Measurements from ENCODE around the gene ATP11A.

Gene ATP11A

GRCh38 chr13:112905086-112905485, 215.2 kb downstream of the ATP11A start:
- DNase-seq (ENCODE audit: low read depth, low spot score), result no peak
- TF ChIP-seq CTCF (IDR thresholded peaks at IDR 0.05; ENCODE audit: low read depth, low read length), result no peak
- in situ Hi-C loops (cut with HindIII; ENCODE audit: low sequenced_read_pairs), result no loop called here
- H3K4me3 ChIP-seq (ENCODE audit: low read depth, low read length), result no peak overlapping the region

GRCh38 chr13:112905619-112905989, 215.8 kb downstream of the ATP11A start:
- in situ Hi-C loops (cut with HindIII; ENCODE audit: low sequenced_read_pairs), result no loop called here
- no peak overlapping the region for H3K4me3 ChIP-seq (ENCODE audit: low read depth, low read length)
- no peak for DNase-seq (ENCODE audit: low read depth, low spot score)
- TF ChIP-seq CTCF (IDR thresholded peaks at IDR 0.05; ENCODE audit: low read depth, low read length), result no peak

GRCh38 chr13:112905990-112906641, 216.3 kb downstream of the ATP11A start:
- DNase-seq (ENCODE audit: low read depth, low spot score), result no peak
- TF ChIP-seq CTCF (IDR thresholded peaks at IDR 0.05; ENCODE audit: low read depth, low read length), result no peak
- in situ Hi-C loops (cut with HindIII; ENCODE audit: low sequenced_read_pairs), result no loop called here
- no peak overlapping the region for H3K4me3 ChIP-seq (ENCODE audit: low read depth, low read length)

- H3K4me3 ChIP-seq (ENCODE audit: low read depth, low read length), result no peak overlapping the region
- in situ Hi-C loops (cut with HindIII; ENCODE audit: low sequenced_read_pairs), result no loop called here
- no peak for TF ChIP-seq CTCF (IDR thresholded peaks at IDR 0.05; ENCODE audit: low read depth, low read length)
- DNase-seq (ENCODE audit: low read depth, low spot score), result no peak
These were observed 217.4 kb downstream of the ATP11A start for GRCh38 chr13:112907286-112907685.

GRCh38 chr13:112907871-112908331, 218.1 kb downstream of the ATP11A start:
- DNase-seq (ENCODE audit: low read depth, low spot score), result no peak
- TF ChIP-seq CTCF (IDR thresholded peaks at IDR 0.05; ENCODE audit: low read depth, low read length), result no peak
- H3K4me3 ChIP-seq (ENCODE audit: low read depth, low read length), result no peak overlapping the region
- in situ Hi-C loops (cut with HindIII; ENCODE audit: low sequenced_read_pairs), result no loop called here

GRCh38 chr13:112908342-112908741, 218.5 kb downstream of the ATP11A start:
- TF ChIP-seq CTCF (IDR thresholded peaks at IDR 0.05; ENCODE audit: low read depth, low read length), result no peak
- no peak for DNase-seq (ENCODE audit: low read depth, low spot score)
- in situ Hi-C loops (cut with HindIII; ENCODE audit: low sequenced_read_pairs), result no loop called here
- H3K4me3 ChIP-seq (ENCODE audit: low read depth, low read length), result no peak overlapping the region

Measured in astrocyte of the spinal cord (primary cell).